COLO668 (cell line): ENCODE results near the gene ST6GALNAC3.

Source experiments
- DNase-seq: peaks from one replicate; lab custom pipeline; 2025; ENCODE audit not compliant: unreplicated experiment; lab: John Stamatoyannopoulos, UW

Gene ST6GALNAC3

DNA sequence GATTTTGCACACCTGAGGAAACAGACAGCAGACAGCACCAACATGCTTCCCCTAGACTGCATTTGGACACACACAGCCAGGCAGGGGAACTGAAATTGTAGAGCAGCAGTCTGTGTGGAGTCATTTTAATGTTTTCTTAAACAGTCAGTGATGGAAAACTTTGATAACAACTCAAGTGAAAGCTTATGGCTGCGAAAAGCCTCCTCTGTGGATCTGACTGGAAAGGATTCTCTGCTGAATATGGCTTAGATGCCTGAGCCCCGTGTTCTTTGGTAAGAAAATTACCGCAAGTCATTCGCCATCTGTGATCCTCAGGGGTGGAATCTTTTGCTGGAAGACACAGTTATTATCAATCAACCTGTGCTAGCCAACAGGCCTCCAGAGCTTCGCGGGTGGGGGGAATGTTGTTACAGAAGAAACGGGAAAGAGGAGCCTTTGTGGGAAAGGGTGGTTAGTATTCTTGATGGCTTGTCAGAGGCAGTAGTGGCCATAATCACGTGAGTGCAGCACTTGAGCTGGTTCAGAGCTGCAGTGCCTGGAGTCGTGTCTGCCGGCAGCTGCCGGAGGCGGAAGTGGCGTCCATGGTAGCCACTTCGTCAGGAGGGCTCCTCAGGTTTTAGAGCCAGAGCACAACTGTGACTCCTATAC lies 204.7 kb downstream of the ST6GALNAC3 start:
- DNase-seq = no peak

DNA sequence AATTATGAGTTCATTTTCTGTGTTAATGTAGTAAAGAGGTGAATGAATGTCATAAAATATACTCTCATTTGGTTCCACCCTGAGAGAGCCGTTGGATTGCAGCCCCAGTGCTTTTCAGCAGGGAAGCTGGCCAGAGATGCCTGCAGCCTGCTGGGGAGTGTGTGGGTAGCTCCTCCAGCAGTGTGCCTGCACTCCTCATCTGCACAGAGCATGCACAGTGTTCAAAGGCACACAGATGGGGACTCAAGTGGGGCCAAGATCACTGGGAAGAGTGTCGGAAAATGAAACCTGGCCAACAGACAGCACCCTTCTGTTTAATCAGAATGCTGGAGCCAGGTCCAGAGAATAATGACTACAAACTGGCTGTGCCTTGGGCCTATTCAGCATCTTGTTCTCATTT lies 206.8 kb downstream of the ST6GALNAC3 start:
- DNase-seq = no peak

DNA sequence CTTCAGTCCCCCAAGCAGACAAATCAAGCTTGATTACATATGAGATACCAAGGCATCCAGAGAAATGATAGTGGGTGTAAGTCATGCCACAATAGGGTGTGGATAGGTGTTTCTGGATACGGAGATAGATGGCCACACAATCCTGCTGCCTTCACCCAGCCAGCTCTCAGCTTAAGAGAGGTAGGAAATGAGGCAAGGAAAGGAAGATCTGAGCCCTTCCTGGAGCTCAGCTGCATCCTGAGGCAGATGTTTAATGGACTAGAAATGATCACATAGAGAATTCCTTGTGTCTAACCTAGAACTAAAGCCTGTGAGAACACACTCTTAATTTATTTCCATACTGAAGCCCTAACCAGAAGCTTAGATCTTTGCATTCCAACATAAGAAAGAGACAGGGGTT lies 210.3 kb downstream of the ST6GALNAC3 start:
- no peak for DNase-seq

DNA sequence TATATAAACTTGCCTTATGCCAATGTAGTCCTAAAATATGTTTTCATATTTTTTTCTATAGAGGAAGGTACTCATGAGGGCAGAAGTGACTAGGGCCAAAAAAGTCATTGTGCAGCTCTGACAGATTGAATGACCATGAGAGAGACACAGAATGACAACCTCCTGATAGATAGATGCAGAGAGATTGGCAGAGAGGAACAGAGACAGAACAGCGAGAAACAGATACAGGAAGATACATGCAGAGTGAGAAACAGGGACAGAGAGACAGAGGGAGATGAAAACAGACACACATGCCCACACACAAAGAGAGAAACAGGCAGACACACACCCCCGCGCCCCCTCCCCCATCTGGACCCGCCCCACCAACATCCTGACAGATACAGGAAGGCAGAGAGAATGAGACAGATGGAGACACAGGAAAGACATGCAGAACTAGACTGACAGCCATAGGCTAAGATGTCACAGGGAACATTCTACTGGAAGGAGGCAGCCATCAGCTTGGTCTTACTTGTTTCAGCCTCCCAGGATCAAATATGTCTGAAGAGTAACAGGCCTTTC lies 211.1 kb downstream of the ST6GALNAC3 start:
- no peak for DNase-seq

DNA sequence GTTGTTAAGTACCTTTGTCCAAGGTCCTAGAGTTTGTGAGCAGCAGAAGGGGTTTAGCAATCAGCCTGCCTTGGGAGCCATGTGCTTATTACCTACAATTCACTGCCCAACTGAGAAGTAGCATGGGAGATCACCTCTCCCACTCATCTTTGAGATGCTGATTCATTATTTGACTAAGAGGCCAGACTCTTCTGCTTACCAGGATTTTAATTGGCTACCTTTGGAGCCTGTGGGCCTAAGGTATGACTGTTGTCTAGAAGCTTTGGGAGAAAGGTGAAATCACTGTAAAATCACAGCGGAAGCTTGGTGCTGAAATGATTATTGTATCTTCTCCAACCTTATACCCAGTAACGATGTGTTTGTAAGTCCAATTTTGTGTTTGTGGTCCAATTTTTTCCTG lies 213.4 kb downstream of the ST6GALNAC3 start:
- DNase-seq = no peak

GRCh38 chr1:76288758-76289483 lies 214.4 kb downstream of the ST6GALNAC3 start:
- DNase-seq = no peak

GRCh38 chr1:76289692-76290091 lies 215.1 kb downstream of the ST6GALNAC3 start:
- no peak for DNase-seq

- DNase-seq = no peak
Observed at GRCh38 chr1:76290271-76290670, 215.7 kb downstream of the ST6GALNAC3 start.

- no peak for DNase-seq
Observed at GRCh38 chr1:76291191-76291590, 216.6 kb downstream of the ST6GALNAC3 start.

DNA sequence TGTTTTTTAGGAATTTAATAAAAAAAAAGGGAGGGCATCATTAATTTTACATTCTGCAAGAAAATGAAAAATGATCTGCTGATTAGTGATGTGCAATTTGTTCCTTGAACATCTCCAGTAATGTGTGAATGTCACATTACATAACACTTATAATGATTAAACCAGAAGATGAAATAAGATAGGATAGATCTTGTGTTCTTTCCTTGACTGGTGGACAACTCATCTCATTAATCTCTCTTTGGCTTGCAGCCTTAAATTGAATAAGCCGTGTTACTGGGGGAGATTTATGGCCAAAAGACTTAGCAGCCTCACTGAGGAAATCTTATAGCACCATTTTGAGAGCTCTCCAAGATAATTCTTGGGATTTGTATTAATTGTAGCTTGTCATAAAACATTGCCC lies 217.2 kb downstream of the ST6GALNAC3 start:
- no peak for DNase-seq

- DNase-seq = no peak
Observed at GRCh38 chr1:76292418-76293184, 218.1 kb downstream of the ST6GALNAC3 start.

- no peak for DNase-seq
Observed at GRCh38 chr1:76293831-76294230, 219.3 kb downstream of the ST6GALNAC3 start.

- DNase-seq = no peak
Observed at GRCh38 chr1:76294482-76295194, 220.1 kb downstream of the ST6GALNAC3 start.

GRCh38 chr1:76298399-76298798 lies 223.9 kb downstream of the ST6GALNAC3 start:
- DNase-seq = no peak

GRCh38 chr1:76299036-76299435 lies 224.5 kb downstream of the ST6GALNAC3 start:
- no peak for DNase-seq

DNA sequence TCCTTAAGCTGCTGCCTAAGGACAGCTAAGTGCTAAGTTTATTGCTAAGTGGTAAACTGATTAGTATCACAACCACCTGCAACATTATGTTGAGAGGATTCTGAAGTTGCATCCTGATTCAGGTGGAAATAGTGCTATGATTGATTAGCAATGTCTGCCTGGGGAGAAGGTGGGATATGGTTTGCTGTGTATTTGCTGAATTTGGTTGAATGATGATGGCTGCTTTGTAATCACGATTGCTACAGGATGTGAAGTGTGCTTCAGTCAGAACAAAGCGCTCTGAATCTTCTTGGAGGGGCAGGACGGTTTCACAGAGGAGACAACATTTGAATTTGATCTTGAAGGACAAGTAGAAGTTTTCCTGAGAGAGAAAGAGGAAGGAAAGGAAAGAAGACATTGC lies 226.0 kb downstream of the ST6GALNAC3 start:
- DNase-seq = no peak

DNA sequence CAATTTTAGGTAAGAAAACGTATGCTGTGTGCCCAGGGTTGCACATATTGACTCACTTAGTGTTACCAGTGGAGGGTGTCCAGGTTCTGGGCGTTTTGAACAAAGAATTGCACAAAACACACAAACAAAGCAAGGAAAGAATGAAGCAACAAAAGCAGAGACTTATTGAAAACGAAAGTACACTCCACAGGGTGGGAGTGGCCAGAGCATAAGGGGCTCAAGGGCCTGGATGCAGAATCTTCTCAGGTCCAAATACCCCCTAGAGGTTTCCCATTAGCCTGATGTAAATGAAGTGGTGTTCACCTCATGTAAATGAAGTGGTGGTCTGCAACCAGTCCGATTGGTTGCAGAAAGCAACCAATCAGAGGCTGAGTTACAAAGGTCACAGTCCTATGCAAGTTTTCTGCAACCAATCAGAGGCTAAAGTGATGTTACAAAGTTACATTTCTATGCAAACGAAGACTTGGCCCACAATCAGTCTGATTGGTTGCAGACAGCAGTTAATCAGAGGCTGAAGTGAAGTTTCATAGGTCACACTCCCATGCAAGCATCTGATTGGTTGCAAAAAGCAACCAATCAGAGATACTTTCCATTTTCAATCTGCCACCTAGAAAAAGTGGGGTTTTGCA lies 228.3 kb downstream of the ST6GALNAC3 start:
- no peak for DNase-seq

DNA sequence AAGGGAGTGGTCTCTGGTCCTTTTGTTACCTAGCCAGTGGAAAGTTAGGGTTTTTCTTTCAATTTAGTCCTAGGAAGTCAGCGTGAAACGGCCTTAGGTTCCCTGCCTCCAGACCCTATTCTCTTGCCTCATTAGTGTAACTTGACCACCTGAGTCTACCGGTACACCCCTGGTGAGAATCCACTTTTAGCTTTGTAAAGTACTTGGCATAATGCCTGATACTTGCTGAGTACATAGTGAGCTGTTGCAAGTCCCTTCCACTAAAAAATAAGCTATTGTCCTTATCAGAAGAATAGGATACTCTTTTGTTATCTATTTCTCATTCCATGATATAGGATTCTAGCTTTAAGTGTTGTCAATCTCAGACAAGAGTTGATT lies 228.8 kb downstream of the ST6GALNAC3 start:
- DNase-seq = peak; percentile 22

GRCh38 chr1:76313304-76313703 lies 238.8 kb downstream of the ST6GALNAC3 start:
- no peak for DNase-seq

DNA sequence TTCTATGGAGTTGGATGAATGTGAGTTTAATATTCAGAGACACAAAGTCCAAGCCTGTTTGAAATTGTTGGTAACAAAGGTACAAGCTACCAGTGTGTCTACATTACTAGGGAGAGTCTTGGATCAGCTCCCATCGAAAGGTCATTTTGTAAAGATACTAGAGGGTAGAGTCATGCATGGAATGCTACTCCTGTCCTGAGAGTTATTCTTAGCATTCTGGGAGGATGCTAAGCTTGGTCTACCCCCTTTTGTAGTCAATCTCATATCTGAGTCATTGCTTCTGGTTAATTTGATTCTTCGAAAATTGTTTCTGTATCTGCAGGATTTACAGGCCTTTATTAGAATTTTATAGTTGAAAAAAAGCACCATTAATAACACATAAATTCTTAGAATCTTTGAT lies 240.2 kb downstream of the ST6GALNAC3 start:
- DNase-seq = no peak
